GM19395 (cell line): Measurements from ENCODE around the gene CYP2C8.
"Not testable (repeated sequence)": the region's sequence is repeated elsewhere in the genome, so short reads cannot be mapped to it uniquely, and the experiment has no call there.

Experiments
- ATAC-seq: cut with Tn5 transposase; IDR thresholded peaks from one replicate; pipeline ENCODE4 v1.9.1; 2021; ENCODE audit warnings: mild to moderate bottlenecking, moderate library complexity; ENCODE audit not compliant: unreplicated experiment

Gene CYP2C8

DNA sequence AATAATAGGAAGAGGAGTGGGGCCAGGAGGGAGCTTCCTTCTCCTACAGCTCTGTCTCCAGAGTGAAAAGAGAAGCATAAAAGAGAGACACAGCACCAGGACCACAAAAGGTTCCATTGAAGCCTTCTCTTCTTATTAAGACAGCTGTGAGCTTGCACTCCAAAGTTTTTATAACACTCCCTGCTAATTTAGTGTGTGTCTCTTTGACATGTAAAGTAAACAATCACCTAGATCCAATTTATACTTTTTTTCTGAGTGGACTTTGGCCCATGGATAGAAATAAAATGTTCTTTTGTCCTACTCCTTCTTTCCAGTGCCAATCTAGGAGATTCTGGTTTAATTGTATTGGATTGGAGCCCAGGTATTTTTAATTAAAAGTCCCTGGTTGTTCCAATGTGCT lies at the start of gene CYP2C8:
Gene CYP2C8 (minus strand): TSS at position 212 of the 400 bp plus-strand sequence. CDS start 95 bp downstream, at position 117.
- no peak for ATAC-seq

- no peak for ATAC-seq
Measured at GRCh38 chr10:95116869-95117269, 47.6 kb upstream of the CYP2C8 start.

DNA sequence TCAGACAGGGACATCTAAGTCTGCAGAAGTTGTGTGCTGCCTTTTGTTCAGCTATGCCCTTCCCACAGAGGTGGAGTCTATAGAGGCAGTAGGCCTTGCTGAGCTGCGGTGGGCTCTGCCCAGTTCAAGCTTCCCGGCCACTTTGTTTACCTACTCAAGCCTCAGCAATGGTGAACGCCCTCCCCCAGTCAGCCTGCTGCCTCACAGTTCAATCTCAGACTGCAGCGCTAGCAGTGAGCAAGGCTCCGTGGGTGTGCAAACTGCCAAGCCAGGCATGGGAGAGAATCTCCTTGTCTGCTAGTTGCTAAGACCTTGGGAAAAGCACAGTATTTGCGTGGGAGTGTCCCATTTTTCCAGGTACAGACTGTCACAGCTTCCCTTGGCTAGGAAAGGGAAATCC lies 41.5 kb upstream of the CYP2C8 start:
- ATAC-seq: not testable (repeated sequence)

GRCh38 chr10:95097805-95098204 lies 28.5 kb upstream of the CYP2C8 start:
- no peak for ATAC-seq

DNA sequence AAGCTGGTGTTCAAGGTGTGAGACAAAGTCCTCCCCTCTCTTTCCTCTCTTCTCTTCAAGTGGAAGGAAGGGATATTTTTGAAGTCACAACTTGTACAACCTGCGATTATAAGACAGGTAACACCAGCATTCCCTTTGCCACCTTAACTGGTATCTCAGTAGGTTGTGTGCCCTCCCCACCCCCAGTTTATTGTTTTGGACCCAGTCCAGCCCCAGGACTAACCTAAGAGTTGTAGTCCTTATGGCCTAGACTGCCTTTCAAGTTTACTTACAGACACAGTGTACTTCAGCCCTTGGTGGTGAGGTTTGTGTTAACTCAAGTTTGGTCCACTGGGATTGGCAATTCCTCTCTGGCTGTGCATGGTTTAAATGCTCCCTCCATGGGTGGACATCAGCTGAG lies 26.8 kb upstream of the CYP2C8 start:
- no peak for ATAC-seq

- ATAC-seq: not testable (repeated sequence)
Measured at GRCh38 chr10:95079626-95080025, 10.3 kb upstream of the CYP2C8 start.

- no peak for ATAC-seq
Measured at GRCh38 chr10:95077556-95077955, 8.3 kb upstream of the CYP2C8 start.

GRCh38 chr10:95071107-95071660 lies 1.9 kb upstream of the CYP2C8 start:
- no peak for ATAC-seq

DNA sequence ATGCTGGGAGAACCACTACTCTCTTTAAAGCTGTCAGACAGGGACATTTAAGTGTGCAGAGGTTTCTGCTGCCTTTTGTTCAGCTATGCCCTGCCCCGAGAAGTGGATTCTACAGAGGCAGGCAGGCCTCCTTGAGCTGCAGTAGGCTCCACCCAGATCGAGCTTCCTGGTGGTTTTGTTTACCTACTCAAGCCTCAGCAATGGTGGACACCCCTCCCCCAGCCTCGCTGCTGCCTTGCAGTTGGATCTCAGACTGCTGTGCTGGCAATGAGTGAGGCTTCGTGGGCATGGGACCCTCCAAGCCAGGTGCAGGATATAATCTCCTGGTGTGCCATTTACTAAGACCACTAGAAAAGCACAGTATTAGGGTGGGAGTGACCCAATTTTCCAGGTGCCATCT lies 5.2 kb downstream of the CYP2C8 start:
- not testable (repeated sequence) for ATAC-seq

GRCh38 chr10:95056744-95057363 lies 12.4 kb downstream of the CYP2C8 start:
- ATAC-seq: no peak

GRCh38 chr10:95049919-95050318 lies 19.4 kb downstream of the CYP2C8 start:
- no peak for ATAC-seq

GRCh38 chr10:95048206-95048605 lies 21.1 kb downstream of the CYP2C8 start:
- no peak for ATAC-seq

DNA sequence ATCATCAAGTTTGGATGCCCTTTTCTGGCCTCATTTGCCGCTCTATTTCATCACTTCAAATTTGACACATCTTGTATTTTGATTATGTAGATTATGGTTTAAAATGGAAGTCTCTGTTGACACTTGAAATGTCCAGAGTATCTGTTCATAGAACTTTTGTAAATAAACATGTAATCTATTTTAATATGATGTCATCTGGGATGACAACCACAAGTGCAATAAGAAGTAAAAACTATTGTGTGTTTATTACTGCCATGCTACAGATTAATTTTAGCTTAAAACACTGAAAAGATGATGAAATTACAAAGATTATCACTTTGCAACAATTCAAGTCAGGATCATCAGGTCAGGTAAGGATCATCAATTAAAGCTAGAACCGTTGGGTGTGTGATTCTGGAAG lies 30.0 kb downstream of the CYP2C8 start:
- ATAC-seq: no peak

- ATAC-seq: no peak
Measured at GRCh38 chr10:95035332-95036295, 33.7 kb downstream of the CYP2C8 start.

DNA sequence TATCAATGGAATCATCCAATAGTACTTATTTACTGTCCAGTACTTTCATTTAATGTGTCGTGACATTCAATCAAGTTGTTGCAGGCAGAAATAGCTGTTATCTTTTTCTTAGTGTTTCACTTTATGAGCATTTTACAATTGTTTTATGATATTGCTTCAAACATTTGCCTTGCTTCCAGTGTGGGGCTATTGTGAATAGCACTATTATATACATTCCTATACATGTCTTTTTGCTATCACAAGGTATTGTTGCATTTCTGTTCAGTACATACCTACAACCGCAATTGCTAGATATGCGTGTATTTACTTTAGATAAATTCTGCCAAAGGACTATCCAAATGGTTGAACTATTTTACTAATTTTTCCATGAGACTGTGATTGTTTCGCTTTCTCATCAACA lies 34.9 kb downstream of the CYP2C8 start:
- ATAC-seq: no peak

DNA sequence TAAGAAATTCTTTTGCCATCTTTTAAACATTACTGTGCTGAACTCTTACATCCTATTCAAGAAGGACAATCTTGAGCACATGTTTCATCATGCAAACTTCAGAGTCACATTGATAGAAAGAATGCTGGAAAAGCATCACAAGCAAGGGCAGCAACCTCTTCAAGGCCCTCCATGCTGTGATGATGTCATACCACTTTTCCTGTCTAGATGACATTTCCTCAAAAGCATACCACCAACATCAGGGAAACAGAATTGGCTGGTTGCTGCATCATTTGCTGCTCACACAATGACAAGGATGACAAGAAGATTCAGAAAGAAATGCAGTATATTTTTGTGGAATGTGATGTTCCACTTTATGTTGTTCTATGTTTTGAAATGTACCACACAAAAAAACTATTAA lies 37.6 kb downstream of the CYP2C8 start:
- ATAC-seq: no peak

DNA sequence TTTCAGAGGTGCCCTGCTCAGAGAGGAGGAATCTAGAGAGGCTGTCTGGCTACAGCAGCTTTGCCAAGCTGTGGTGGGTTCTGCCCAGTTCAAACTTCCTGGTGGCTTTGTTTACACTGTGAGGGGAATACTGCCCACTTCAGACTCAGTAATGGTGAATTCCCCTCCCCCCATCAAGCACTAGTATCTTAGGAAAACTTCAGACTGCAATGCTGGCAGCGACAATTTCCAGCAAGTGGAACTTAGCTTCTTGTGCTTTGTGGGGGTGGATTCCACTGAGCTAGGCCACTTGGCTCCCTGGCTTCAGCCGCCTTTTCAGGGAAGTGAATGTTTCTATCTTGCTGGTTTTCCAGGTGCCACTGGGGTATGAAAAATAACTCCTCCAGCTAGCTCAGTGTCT lies 42.8 kb downstream of the CYP2C8 start:
- ATAC-seq: no peak

DNA sequence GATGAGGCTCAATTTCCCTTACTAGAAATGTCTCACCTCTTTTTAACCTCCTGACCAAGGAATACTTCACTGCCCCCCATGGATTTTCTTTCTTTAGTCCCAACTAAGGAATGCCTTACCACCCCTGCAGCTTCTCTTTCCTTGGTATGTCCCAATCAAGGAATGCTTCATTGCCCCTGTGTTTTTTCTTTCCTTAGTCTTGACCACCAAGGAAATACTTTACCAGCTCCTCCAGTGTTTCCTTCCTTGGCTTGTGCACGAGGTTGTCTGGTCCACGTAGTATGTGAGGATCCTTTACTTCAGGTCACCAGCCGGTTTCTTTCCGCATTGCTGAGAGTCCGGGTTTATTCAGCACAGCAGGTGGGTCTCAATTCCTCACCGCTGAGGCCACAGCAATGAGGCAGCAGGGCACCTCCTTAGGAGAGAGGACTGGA lies 71.5 kb downstream of the CYP2C8 start:
- ATAC-seq: no peak

DNA sequence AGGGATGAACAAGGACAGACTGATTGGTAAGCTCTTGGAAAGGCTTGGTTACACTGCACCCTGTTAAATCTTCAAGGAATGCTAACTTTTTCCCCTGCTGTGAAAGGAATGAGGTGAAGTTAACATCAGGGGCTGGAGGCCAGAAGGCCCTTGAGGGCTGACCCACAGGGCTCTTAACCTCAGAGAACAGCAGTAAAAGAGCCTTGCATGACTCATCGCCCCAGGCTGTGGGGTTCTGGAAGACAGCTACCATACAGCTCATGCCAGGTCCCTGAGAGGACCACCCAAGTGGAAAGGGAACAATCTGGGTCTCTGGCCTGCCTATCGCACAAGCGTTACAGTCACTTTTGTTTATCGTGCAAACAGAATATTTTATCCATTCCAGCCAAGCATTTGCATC lies 76.5 kb downstream of the CYP2C8 start:
- ATAC-seq: no peak

GRCh38 chr10:94991243-94991888 lies 77.9 kb downstream of the CYP2C8 start:
- no peak for ATAC-seq

GRCh38 chr10:94989192-94989591 lies 80.1 kb downstream of the CYP2C8 start:
- ATAC-seq: no peak
